Activated B cell treated with CpG ODN at 0.5 μM for 24 hours (primary cell): ENCODE data around the gene SLC4A1AP. TPM values are rescaled to one million over a fixed set of nuclear protein-coding genes. Genes with fewer than 3 reads are reported as not detected.

Experiments
- ATAC-seq: fragments of 200-7000 bp; cut with Tn5 transposase; one replicate; pipeline ENCODE4 v1.10.0; 2021; ENCODE audit warnings: low read depth, mild to moderate bottlenecking, moderate library complexity
- CTCF ChIA-PET: fragments of 350-600 bp; sonication (Branson Sonifier 250); formaldehyde crosslinking; loops from one replicate; lab custom pipeline; 2021; ENCODE audit warnings: antibody characterized with exemption; lab: Charles Lee
- POLR2A ChIA-PET: fragments of 350-600 bp; sonication (Branson Sonifier 250); formaldehyde crosslinking; loops from one replicate; lab custom pipeline; 2021; ENCODE audit warnings: antibody characterized with exemption; lab: Charles Lee
- DNase-seq: peaks from one replicate; pipeline ENCODE4 v3.0.0; 2022
- H3K27ac Mint-ChIP-seq: one replicate; pipeline ENCODE4 v1.8.0; 2020; ENCODE audit warnings: mixed read lengths
- H3K27me3 Mint-ChIP-seq: one replicate; pipeline ENCODE4 v1.8.0; 2021; ENCODE audit warnings: mixed read lengths
- H3K36me3 Mint-ChIP-seq: one replicate; pipeline ENCODE4 v1.8.0; 2021; ENCODE audit warnings: low read depth, mixed read lengths
- H3K4me1 Mint-ChIP-seq: one replicate; pipeline ENCODE4 v1.8.0; 2021; ENCODE audit warnings: mixed read lengths
- H3K4me3 Mint-ChIP-seq: one replicate; pipeline ENCODE4 v1.8.0; 2020; ENCODE audit warnings: mild to moderate bottlenecking, mixed read lengths
- H3K9me3 Mint-ChIP-seq: one replicate; pipeline ENCODE4 v1.8.0; 2020; ENCODE audit warnings: mixed read lengths
- intact Hi-C: fragments of 100-400 bp; cut with micrococcal nuclease; formaldehyde crosslinking; loops from one replicate; pipeline ENCODE4 v1.15.1; 2024
- total RNA-seq: library from RNA; stranded (reverse); gene quantifications from 2 replicates; pipeline ENCODE4 v1.2.3, GENCODE V29; 2022
- TF ChIP-seq, protein P1 (sequence below): fragments of 200-600 bp; IDR thresholded peaks from one replicate; pipeline ENCODE4 v1.8.0; 2022; ENCODE audit warnings: antibody characterized with exemption, mild to moderate bottlenecking

SLC4A1AP gene, protein sequence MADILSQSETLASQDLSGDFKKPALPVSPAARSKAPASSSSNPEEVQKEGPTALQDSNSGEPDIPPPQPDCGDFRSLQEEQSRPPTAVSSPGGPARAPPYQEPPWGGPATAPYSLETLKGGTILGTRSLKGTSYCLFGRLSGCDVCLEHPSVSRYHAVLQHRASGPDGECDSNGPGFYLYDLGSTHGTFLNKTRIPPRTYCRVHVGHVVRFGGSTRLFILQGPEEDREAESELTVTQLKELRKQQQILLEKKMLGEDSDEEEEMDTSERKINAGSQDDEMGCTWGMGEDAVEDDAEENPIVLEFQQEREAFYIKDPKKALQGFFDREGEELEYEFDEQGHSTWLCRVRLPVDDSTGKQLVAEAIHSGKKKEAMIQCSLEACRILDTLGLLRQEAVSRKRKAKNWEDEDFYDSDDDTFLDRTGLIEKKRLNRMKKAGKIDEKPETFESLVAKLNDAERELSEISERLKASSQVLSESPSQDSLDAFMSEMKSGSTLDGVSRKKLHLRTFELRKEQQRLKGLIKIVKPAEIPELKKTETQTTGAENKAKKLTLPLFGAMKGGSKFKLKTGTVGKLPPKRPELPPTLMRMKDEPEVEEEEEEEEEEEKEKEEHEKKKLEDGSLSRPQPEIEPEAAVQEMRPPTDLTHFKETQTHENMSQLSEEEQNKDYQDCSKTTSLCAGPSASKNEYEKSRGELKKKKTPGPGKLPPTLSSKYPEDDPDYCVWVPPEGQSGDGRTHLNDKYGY
- 21.4 and 22.0 TPM in 2 replicates for total RNA-seq

DNA sequence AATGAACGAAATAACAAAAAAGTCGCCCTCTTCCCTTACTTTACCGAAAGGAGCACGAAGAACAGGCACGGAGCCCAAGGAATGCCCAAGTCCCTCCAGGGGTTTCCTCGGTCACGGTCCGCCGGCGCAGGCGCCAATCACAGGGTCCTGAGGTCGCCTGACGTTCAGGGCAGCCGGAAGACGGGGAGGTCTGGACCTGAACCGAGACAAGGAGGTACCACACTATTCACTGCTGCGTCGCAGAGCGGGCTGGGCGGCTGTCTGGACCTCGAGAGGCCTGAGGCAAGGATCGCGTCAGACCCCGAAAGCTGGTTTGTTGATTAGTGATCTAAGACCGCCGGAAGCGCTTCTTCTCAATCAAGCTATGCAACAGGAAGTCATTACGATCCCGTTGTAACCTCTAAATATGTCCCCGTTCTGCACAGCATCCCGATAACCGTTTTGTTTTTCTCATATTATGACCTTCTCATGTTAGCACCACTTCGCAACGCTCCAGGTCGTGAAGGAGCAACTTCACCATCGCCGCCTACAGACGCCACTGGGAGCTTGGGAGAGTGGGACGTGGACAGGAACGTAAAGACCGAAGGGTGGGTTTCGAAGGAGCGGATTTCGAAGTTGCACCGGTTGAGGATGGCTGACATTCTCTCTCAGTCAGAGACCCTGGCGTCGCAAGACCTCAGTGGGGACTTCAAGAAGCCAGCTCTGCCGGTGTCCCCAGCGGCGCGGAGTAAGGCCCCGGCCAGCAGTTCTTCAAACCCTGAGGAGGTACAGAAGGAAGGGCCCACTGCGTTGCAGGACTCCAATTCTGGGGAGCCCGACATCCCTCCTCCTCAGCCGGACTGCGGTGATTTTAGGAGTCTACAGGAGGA lies at the start of gene SLC4A1AP, which contains the start of gene SUPT7L:
SLC4A1AP (plus strand) TSS at position 605 of the 869 bp plus-strand sequence; CDS start at position 631, 26 bp downstream.
SUPT7L (minus strand) TSS at position 330 of the 869 bp plus-strand sequence. CDS start 1,422 bp downstream, outside the sequence.
- peak; percentile 81 for ATAC-seq
- peaks cover 58% of the 10 kb centered on the region for H3K36me3 Mint-ChIP-seq
- H3K27me3 Mint-ChIP-seq = no peaks in the 10 kb centered on the region
- peak; percentile 72 for DNase-seq
- peak within 1 kb of the TSS; percentile 99 for H3K27ac Mint-ChIP-seq
- CTCF ChIA-PET = interaction anchor here (1.7 kb wide), 1 partner anchor 20 kb away, joined by 12 read pairs; no protein-coding TSS in a partner anchor
- intact Hi-C loops = loop anchor here (1.0 kb wide), 6 partner anchors 20 to 729 kb away; partner anchors contain the start of genes CCDC121, EIF2B4, FOSL2 and GPN1
- TF ChIP-seq, protein P1, sequence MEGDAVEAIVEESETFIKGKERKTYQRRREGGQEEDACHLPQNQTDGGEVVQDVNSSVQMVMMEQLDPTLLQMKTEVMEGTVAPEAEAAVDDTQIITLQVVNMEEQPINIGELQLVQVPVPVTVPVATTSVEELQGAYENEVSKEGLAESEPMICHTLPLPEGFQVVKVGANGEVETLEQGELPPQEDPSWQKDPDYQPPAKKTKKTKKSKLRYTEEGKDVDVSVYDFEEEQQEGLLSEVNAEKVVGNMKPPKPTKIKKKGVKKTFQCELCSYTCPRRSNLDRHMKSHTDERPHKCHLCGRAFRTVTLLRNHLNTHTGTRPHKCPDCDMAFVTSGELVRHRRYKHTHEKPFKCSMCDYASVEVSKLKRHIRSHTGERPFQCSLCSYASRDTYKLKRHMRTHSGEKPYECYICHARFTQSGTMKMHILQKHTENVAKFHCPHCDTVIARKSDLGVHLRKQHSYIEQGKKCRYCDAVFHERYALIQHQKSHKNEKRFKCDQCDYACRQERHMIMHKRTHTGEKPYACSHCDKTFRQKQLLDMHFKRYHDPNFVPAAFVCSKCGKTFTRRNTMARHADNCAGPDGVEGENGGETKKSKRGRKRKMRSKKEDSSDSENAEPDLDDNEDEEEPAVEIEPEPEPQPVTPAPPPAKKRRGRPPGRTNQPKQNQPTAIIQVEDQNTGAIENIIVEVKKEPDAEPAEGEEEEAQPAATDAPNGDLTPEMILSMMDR = no peak
- peak within 1 kb of the TSS; percentile 100 for H3K4me3 Mint-ChIP-seq
- H3K9me3 Mint-ChIP-seq = no peaks in the 10 kb centered on the region
- peaks cover 46% of the 10 kb centered on the region for H3K4me1 Mint-ChIP-seq
- POLR2A ChIA-PET = interaction anchor here (0.6 to 2.0 kb wide), 14 partner anchors 16 to 508 kb away, joined by 3 to 20 read pairs (median 4); partner anchors contain the start of genes ATRAID, BABAM2, CCDC121 and EIF2B4

DNA sequence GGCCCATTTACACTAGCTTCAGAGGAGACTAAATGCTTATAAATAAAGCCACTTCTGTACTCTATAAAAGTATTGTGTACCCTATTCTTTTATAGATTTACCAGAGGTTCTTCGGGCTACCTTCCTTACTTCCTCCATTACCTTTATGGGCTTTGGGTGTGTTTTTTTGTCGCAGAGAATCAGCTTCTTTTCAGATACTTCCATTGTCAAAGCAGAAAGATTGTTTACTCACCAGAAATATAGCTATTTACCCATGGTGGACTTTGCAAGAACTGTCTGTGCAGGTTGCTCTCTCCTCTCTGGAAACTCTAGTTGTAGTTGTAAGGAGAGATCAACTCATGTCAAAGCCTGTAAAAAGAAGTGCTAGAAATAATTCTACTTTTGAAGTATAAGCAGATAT lies 49.7 kb upstream of the SLC4A1AP start:
- Mint-ChIP-seq H3K9me3 (no peaks in the 10 kb centered on the region), H3K4me3 (no peak overlapping the region), H3K27ac (no peak overlapping the region), H3K36me3 (peaks cover 75% of the 10 kb centered on the region), H3K27me3 (no peaks in the 10 kb centered on the region), H3K4me1 (no peaks in the 10 kb centered on the region)
- intact Hi-C loops = no loop called here
- TF ChIP-seq, protein P1 = no peak
- ChIA-PET CTCF (no interaction called here), POLR2A (no interaction called here)
- DNase-seq (no peak), ATAC-seq (no peak)

DNA sequence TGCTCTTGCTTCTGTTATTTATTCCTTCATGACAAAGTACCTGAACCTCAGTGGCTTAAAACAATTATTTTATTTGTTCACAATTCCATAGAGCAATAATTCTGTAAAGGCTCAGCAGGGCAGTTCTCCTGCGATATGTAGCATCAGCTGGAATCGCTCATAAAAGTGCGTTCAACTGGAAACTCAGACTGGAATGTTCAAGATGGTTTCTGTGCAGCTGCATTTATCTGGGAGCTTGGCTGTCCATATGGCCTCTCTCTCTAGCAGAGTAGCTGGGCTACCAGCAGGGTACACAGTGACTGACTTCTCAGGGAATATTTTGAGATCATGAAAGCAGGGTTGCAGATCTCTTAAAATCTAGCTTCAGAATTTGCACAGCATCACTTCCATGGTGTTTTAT lies 48.4 kb upstream of the SLC4A1AP start:
- Mint-ChIP-seq H3K4me1 (no peaks in the 10 kb centered on the region), H3K27me3 (no peaks in the 10 kb centered on the region), H3K27ac (no peak overlapping the region), H3K4me3 (no peak overlapping the region), H3K9me3 (no peaks in the 10 kb centered on the region), H3K36me3 (peaks cover 74% of the 10 kb centered on the region)
- DNase-seq (no peak), ATAC-seq (no peak)
- TF ChIP-seq, protein P1 = no peak
- ChIA-PET CTCF (no interaction called here), POLR2A (no interaction called here)
- intact Hi-C loops = no loop called here

DNA sequence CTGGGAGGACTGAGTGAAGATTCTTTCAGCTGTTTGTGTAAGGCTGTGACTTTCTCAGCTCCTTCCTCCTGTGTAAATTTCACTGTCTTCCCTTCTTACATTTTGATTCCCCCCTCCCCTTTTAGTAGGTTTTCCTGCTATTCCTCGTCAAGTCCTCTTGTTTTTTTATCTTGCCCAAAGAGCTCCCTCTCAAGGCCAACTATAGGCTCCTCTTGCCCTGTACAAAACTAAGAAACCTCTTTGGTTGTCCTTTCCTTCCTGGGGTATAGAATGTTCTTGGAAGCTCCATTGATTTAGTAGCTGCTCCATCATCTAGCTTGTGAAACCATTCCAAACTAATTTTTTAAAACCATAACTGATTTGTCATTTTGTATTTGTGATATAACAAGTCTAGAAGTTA lies 42.2 kb upstream of the SLC4A1AP start:
- ATAC-seq (no peak), DNase-seq (no peak)
- Mint-ChIP-seq H3K4me3 (no peak overlapping the region), H3K27me3 (no peaks in the 10 kb centered on the region), H3K4me1 (no peaks in the 10 kb centered on the region), H3K27ac (no peak overlapping the region), H3K36me3 (peaks cover 72% of the 10 kb centered on the region), H3K9me3 (no peaks in the 10 kb centered on the region)
- ChIA-PET POLR2A (no interaction called here), CTCF (no interaction called here)
- intact Hi-C loops = loop anchor here (10.0 kb wide), 1 partner anchor 217 kb away; the partner anchor contains the start of gene PPM1G
- TF ChIP-seq, protein P1 = no peak
